NAMALWA (cell line): ENCODE measurements around the gene RNF214.
"Not testable (repeated sequence)": the region's sequence is repeated elsewhere in the genome, so short reads cannot be mapped to it uniquely, and the experiment has no call there.

ENCODE experiments used
- DNase-seq: peaks from one replicate; pipeline ENCODE4 v3.0.0-alpha.2; 2015; ENCODE audit warnings: low spot score

Gene RNF214

GRCh38 chr11:117315285-117316196 lies 83.1 kb downstream of the RNF214 start:
- DNase-seq = no peak

- DNase-seq = no peak
Measured at GRCh38 chr11:117316197-117316961, 83.9 kb downstream of the RNF214 start, which contains the start of gene BACE1. BACE1 (minus strand) TSS chr11:117316256; CDS start chr11:117315795, 461 bp downstream.

- DNase-seq = no peak
Measured at GRCh38 chr11:117318738-117319137, 86.3 kb downstream of the RNF214 start.

GRCh38 chr11:117319214-117319840 lies 86.9 kb downstream of the RNF214 start:
- no peak for DNase-seq

GRCh38 chr11:117327255-117327566 lies 94.7 kb downstream of the RNF214 start:
- not testable (repeated sequence) for DNase-seq

GRCh38 chr11:117327567-117328374 lies 95.3 kb downstream of the RNF214 start, which contains the start of gene CEP164:
CEP164 (plus strand) TSS chr11:117327854; CDS start chr11:117338587, 10,733 bp downstream.
- peak; percentile 98 for DNase-seq

GRCh38 chr11:117328375-117329010 lies 96.0 kb downstream of the RNF214 start:
- DNase-seq = peak; percentile 13

GRCh38 chr11:117332843-117333242 lies 100.4 kb downstream of the RNF214 start:
- DNase-seq = no peak

GRCh38 chr11:117333917-117334316 lies 101.4 kb downstream of the RNF214 start:
- DNase-seq = no peak

- DNase-seq = no peak
Measured at GRCh38 chr11:117334896-117335295, 102.4 kb downstream of the RNF214 start.

GRCh38 chr11:117335399-117335798 lies 102.9 kb downstream of the RNF214 start:
- no peak for DNase-seq
